Adrenal gland (tissue), 5 donors: ENCODE results near the gene SLC18B1.

ENCODE experiments used
- CTCF ChIP-seq, 6 experiments: fragments of 450-650 bp in 4 of 6; fragments of 200-600 bp in 2 of 6; sonication (generic) in 1 of 6; IDR thresholded peaks; 1 replicate in 5 of 6; 2 replicates in 1 of 6; pipeline versions ENCODE4 v1.5.1 to v1.8.0; 2016 to 2021; ENCODE audit warnings: antibody characterized with exemption in 6 of 6, mild to moderate bottlenecking in 2 of 6, moderate library complexity in 1 of 6
- POLR2A ChIP-seq, 2 donors: fragments of 450-650 bp; IDR thresholded peaks; one replicate each; pipeline ENCODE4 v1.6.1; 2017; ENCODE audit warnings: antibody characterized with exemption in 2 of 2, mild to moderate bottlenecking in 2 of 2, moderate library complexity in 1 of 2
- donor health status: DM: no; HTN: no; CAD: no.

GRCh38 chr6:132820629-132821381 lies 22.4 kb upstream of the SLC18B1 start:
- TF ChIP-seq CTCF (IDR thresholded peaks at IDR 0.05) (no peak), POLR2A (IDR thresholded peaks at IDR 0.05) (no peak)
